SU-DHL-6 (cell line): Measurements from ENCODE around the gene DEGS2.

Experiments
- EZH2phosphoT487 ChIP-seq: fragments of 200-600 bp; sonication (generic), shearing (Covaris generic); conservative IDR thresholded peaks from 2 replicates; pipeline ENCODE4 v1.6.1; 2018; ENCODE audit warnings: mild to moderate bottlenecking, antibody characterized with exemption, low read length, moderate library complexity, mixed read lengths
- TF ChIP-seq, protein P1 (sequence below): fragments of 200-600 bp; sonication (generic); IDR thresholded peaks from one replicate; pipeline ENCODE4 v1.5.1; 2017; ENCODE audit warnings: antibody characterized with exemption, mild to moderate bottlenecking, low read length, moderate library complexity; ENCODE audit not compliant: insufficient read depth, poor library complexity, severe bottlenecking

DNA sequence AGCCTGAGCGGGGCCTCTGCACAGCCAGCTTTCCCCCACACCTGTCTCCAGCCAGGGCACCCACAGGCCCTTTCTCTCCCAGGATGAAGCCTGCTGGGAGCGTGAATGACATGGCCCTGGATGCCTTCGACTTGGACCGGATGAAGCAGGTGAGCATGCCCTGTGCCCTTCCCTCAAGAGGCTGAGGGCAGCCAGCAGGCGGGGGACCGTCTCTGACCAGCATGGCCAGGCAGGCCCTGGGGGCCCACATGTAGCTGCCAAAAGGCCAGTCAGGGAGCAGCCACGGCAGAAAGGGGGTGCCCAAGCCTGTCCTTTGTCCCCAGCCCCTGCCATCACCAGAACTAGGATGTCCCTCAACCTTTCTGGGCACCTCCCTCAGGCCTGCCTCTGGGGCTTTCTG is 18.3 kb downstream of the DEGS2 start:
- TF ChIP-seq, protein P1, sequence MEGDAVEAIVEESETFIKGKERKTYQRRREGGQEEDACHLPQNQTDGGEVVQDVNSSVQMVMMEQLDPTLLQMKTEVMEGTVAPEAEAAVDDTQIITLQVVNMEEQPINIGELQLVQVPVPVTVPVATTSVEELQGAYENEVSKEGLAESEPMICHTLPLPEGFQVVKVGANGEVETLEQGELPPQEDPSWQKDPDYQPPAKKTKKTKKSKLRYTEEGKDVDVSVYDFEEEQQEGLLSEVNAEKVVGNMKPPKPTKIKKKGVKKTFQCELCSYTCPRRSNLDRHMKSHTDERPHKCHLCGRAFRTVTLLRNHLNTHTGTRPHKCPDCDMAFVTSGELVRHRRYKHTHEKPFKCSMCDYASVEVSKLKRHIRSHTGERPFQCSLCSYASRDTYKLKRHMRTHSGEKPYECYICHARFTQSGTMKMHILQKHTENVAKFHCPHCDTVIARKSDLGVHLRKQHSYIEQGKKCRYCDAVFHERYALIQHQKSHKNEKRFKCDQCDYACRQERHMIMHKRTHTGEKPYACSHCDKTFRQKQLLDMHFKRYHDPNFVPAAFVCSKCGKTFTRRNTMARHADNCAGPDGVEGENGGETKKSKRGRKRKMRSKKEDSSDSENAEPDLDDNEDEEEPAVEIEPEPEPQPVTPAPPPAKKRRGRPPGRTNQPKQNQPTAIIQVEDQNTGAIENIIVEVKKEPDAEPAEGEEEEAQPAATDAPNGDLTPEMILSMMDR, result no peak
- no peak for TF ChIP-seq EZH2phosphoT487
